Activated T-cell treated with anti-CD3 and anti-CD28 coated beads for 4 hours (primary cell): ENCODE data around the gene G6PD.
"Not testable (repeated sequence)": the region's sequence is repeated elsewhere in the genome, so short reads cannot be mapped to it uniquely, and the experiment has no call there.

ENCODE experiments used
- DNase-seq: peaks from one replicate; pipeline ENCODE4 v3.0.0-alpha.2; 2020

Gene G6PD

GRCh38 chrX:154546354-154547244, at the start of gene G6PD:
TSS of gene G6PD (minus strand) at chrX:154546846. CDS start at chrX:154546155, 691 bp downstream.
- DNase-seq = peak; percentile 66

- DNase-seq = no peak
Observed at GRCh38 chrX:154595559-154596249, 49.1 kb upstream of the G6PD start.

- DNase-seq = no peak
Observed at GRCh38 chrX:154594491-154594890, 47.8 kb upstream of the G6PD start.

GRCh38 chrX:154593201-154593600, 46.6 kb upstream of the G6PD start:
- no peak for DNase-seq

- no peak for DNase-seq
Observed at GRCh38 chrX:154592505-154592904, 45.9 kb upstream of the G6PD start.

GRCh38 chrX:154590415-154590814, 43.8 kb upstream of the G6PD start:
- DNase-seq = not testable (repeated sequence)

- DNase-seq = not testable (repeated sequence)
Observed at GRCh38 chrX:154584585-154585183, 38.0 kb upstream of the G6PD start, which contains the start of gene CTAG1A. TSS of gene CTAG1A (plus strand) at chrX:154585133. CDS start at chrX:154585207, 74 bp downstream.

GRCh38 chrX:154582994-154583393, 36.3 kb upstream of the G6PD start:
- DNase-seq = not testable (repeated sequence)

GRCh38 chrX:154575076-154575475, 28.4 kb upstream of the G6PD start:
- not testable (repeated sequence) for DNase-seq

- not testable (repeated sequence) for DNase-seq
Observed at GRCh38 chrX:154573061-154573460, 26.4 kb upstream of the G6PD start.

GRCh38 chrX:154570361-154570760, 23.7 kb upstream of the G6PD start:
- not testable (repeated sequence) for DNase-seq

- DNase-seq = not testable (repeated sequence)
Observed at GRCh38 chrX:154562295-154562694, 15.6 kb upstream of the G6PD start.

- DNase-seq = not testable (repeated sequence)
Observed at GRCh38 chrX:154560326-154560725, 13.7 kb upstream of the G6PD start.

- DNase-seq = not testable (repeated sequence)
Observed at GRCh38 chrX:154558896-154559295, 12.2 kb upstream of the G6PD start.

GRCh38 chrX:154558060-154558690, 11.5 kb upstream of the G6PD start:
- DNase-seq = not testable (repeated sequence)

- not testable (repeated sequence) for DNase-seq
Observed at GRCh38 chrX:154552112-154552806, 5.6 kb upstream of the G6PD start.

GRCh38 chrX:154549766-154550165, 3.1 kb upstream of the G6PD start:
- DNase-seq = no peak

- DNase-seq = no peak
Observed at GRCh38 chrX:154548028-154548316, 1.3 kb upstream of the G6PD start.

GRCh38 chrX:154547245-154548027, 790 bp upstream of the G6PD start, which contains the start of gene IKBKG:
TSS of gene IKBKG (plus strand) at chrX:154547620. CDS start at chrX:154552003, 4,383 bp downstream.
- peak; percentile 78 for DNase-seq

GRCh38 chrX:154545673-154546274, 872 bp downstream of the G6PD start:
- no peak for DNase-seq
